ENCODE data around the gene HOXA1.

The HOXA1 gene

GRCh38 chr7:27116962-27117886, 21.4 kb upstream of the HOXA1 start:
- DNase-seq (ENCODE audit: low read depth in 2 of 2) = no peak

- no peak for DNase-seq (ENCODE audit: low read depth in 2 of 2)
These were observed 20.5 kb upstream of the HOXA1 start for GRCh38 chr7:27116031-27116961.

- DNase-seq (ENCODE audit: low read depth in 2 of 2) = no peak
These were observed 19.6 kb upstream of the HOXA1 start for GRCh38 chr7:27115221-27116026.

- DNase-seq (ENCODE audit: low read depth in 2 of 2) = no peak
These were observed 19.1 kb upstream of the HOXA1 start for GRCh38 chr7:27114881-27115220.

GRCh38 chr7:27113991-27114769, 18.4 kb upstream of the HOXA1 start:
- DNase-seq (ENCODE audit: low read depth in 2 of 2) = no peak

- no peak for DNase-seq (ENCODE audit: low read depth in 2 of 2)
These were observed 17.5 kb upstream of the HOXA1 start for GRCh38 chr7:27112955-27113949.

GRCh38 chr7:27112361-27112760, 16.6 kb upstream of the HOXA1 start:
- DNase-seq (ENCODE audit: low read depth in 2 of 2) = no peak

- no peak for DNase-seq (ENCODE audit: low read depth in 2 of 2)
These were observed 16.0 kb upstream of the HOXA1 start for GRCh38 chr7:27111751-27112277.

GRCh38 chr7:27111042-27111750, 15.4 kb upstream of the HOXA1 start:
- no peak for DNase-seq (ENCODE audit: low read depth in 2 of 2)

- no peak for DNase-seq (ENCODE audit: low read depth in 2 of 2)
These were observed 14.6 kb upstream of the HOXA1 start for GRCh38 chr7:27110186-27111031.

GRCh38 chr7:27109466-27110185, 13.8 kb upstream of the HOXA1 start:
- DNase-seq (ENCODE audit: low read depth in 2 of 2) = no peak

- no peak for DNase-seq (ENCODE audit: low read depth in 2 of 2)
These were observed 12.8 kb upstream of the HOXA1 start for GRCh38 chr7:27108390-27109127.

- no peak for DNase-seq (ENCODE audit: low read depth in 2 of 2)
These were observed 11.9 kb upstream of the HOXA1 start for GRCh38 chr7:27107391-27108381.

GRCh38 chr7:27106901-27107240, 11.1 kb upstream of the HOXA1 start:
- no peak for DNase-seq (ENCODE audit: low read depth in 2 of 2)

GRCh38 chr7:27106181-27106900, 10.5 kb upstream of the HOXA1 start:
- DNase-seq (ENCODE audit: low read depth in 2 of 2) = no peak
